Smooth muscle cell (in vitro differentiated cells): ENCODE data around the gene OSTC. TPM values are rescaled to one million over a fixed set of nuclear protein-coding genes. Genes with fewer than 3 reads are reported as not detected.

ENCODE experiments used
- DNase-seq: peaks from one replicate; lab custom pipeline; 2025; ENCODE audit not compliant: unreplicated experiment; lab: John Stamatoyannopoulos, UW
- H2AFZ ChIP-seq: fragments of 200-600 bp; sonication (generic); 2 replicates; pipeline ENCODE4 v1.6.0; 2016; ENCODE audit warnings: antibody characterized with exemption, low read depth, mild to moderate bottlenecking
- H3F3A ChIP-seq: fragments of 200-600 bp; sonication (generic); 2 replicates; pipeline ENCODE4 v1.6.0; 2017; ENCODE audit warnings: antibody characterized with exemption, low read depth
- H3K27ac ChIP-seq: fragments of 200-600 bp; sonication (generic); 2 replicates; pipeline ENCODE4 v1.5.1; 2016; ENCODE audit warnings: low read depth, mild to moderate bottlenecking
- H3K27me3 ChIP-seq: fragments of 200-600 bp; sonication (generic); 2 replicates; pipeline ENCODE4 v1.6.1; 2016; ENCODE audit warnings: low read depth, mild to moderate bottlenecking
- H3K36me3 ChIP-seq: fragments of 200-600 bp; sonication (generic); 2 replicates; pipeline ENCODE4 v1.5.1; 2016; ENCODE audit warnings: low read depth
- H3K4me1 ChIP-seq: fragments of 200-600 bp; sonication (generic); 2 replicates; pipeline ENCODE4 v1.5.1; 2016; ENCODE audit warnings: low read depth
- H3K4me2 ChIP-seq: fragments of 200-600 bp; sonication (generic); 2 replicates; pipeline ENCODE4 v1.6.0; 2016; ENCODE audit warnings: mild to moderate bottlenecking
- H3K4me3 ChIP-seq: fragments of 200-600 bp; sonication (generic); 2 replicates; pipeline ENCODE4 v1.5.1; 2016; ENCODE audit warnings: mild to moderate bottlenecking
- H3K79me2 ChIP-seq: fragments of 200-600 bp; sonication (generic); 2 replicates; pipeline ENCODE4 v1.6.0; 2016; ENCODE audit warnings: low read depth, mild to moderate bottlenecking
- H3K9ac ChIP-seq: fragments of 200-600 bp; sonication (generic); 2 replicates; pipeline ENCODE4 v1.6.0; 2016; ENCODE audit warnings: low read depth
- H3K9me3 ChIP-seq: fragments of 200-600 bp; sonication (generic); replicated peaks from 2 replicates; pipeline ENCODE4 v1.5.1; 2016; ENCODE audit warnings: low read depth
- H4K20me1 ChIP-seq: fragments of 200-600 bp; sonication (generic); 2 replicates; pipeline ENCODE4 v1.6.0; 2016; ENCODE audit warnings: low read depth
- CTCF ChIP-seq: fragments of 200-600 bp; sonication (generic); IDR thresholded peaks from 2 replicates; pipeline ENCODE4 v1.5.1; 2017; ENCODE audit warnings: borderline replicate concordance, mild to moderate bottlenecking, antibody characterized with exemption; ENCODE audit not compliant: insufficient read depth, poor library complexity, severe bottlenecking
- WGBS: methylation state at CpG from one replicate; pipeline ENCODE4 v1.1.7; 2016; ENCODE audit warnings: low lambda C conversion rate; 5-methylcytosine and 5-hydroxymethylcytosine counted together
- polyA plus RNA-seq: library from polyadenylated mRNA; unstranded; fragments of >200 nt; fragmentation: Nextera tagmentation; extraction: Ambion mirVana; gene quantifications from 2 replicates; pipeline ENCODE4 v1.2.1, GENCODE V29; 2016
- total RNA-seq: library from RNA; depleted of rRNA; stranded (reverse); fragments of >200 nt; gene quantifications from 2 replicates; pipeline ENCODE4 v1.2.3, GENCODE V29; 2014

OSTC gene
- total and polyA plus RNA-seq, 2 experiments from 2014 or later = 754 to 765 TPM

GRCh38 chr4:108602163-108602562 lies 48.2 kb upstream of the OSTC start:
- Histone ChIP-seq H3K79me2 (no peaks in the 10 kb centered on the region), H3K36me3 (no peaks in the 10 kb centered on the region), H3K9me3 (no peaks in the 10 kb centered on the region), H4K20me1 (no peaks in the 10 kb centered on the region), H3K27me3 (no peaks in the 10 kb centered on the region), H3F3A (no peaks in the 10 kb centered on the region), H3K4me1 (no peaks in the 10 kb centered on the region), H3K27ac (no peak overlapping the region), H3K9ac (no peak overlapping the region), H3K4me3 (no peak overlapping the region), H3K4me2 (no peak overlapping the region), H2AFZ (no peak overlapping the region)
- TF ChIP-seq CTCF = no peak
- 81% methylated on average over 3 of the region's 3 CpGs for WGBS
- no peak for DNase-seq

GRCh38 chr4:108607079-108607815 lies 43.2 kb upstream of the OSTC start:
- H3K4me3 ChIP-seq = no peak overlapping the region
- no peaks in the 10 kb centered on the region for H3K36me3 ChIP-seq
- no peaks in the 10 kb centered on the region for H3K9me3 ChIP-seq
- no peaks in the 10 kb centered on the region for H3K27me3 ChIP-seq
- peaks cover under 1% of the 10 kb centered on the region for H3K4me1 ChIP-seq
- H3K9ac ChIP-seq = no peak overlapping the region
- DNase-seq = no peak
- 80% methylated on average over 4 of the region's 4 CpGs for WGBS
- H2AFZ ChIP-seq = no peak overlapping the region
- H4K20me1 ChIP-seq = no peaks in the 10 kb centered on the region
- no peaks in the 10 kb centered on the region for H3F3A ChIP-seq
- no peak for TF ChIP-seq CTCF
- no peak overlapping the region for H3K27ac ChIP-seq
- no peaks in the 10 kb centered on the region for H3K79me2 ChIP-seq
- no peak overlapping the region for H3K4me2 ChIP-seq

- H4K20me1 ChIP-seq = no peaks in the 10 kb centered on the region
- H3K79me2 ChIP-seq = no peaks in the 10 kb centered on the region
- peaks cover 10% of the 10 kb centered on the region for H3K9me3 ChIP-seq
- H3F3A ChIP-seq = no peaks in the 10 kb centered on the region
- H2AFZ ChIP-seq = no peak overlapping the region
- H3K4me3 ChIP-seq = peak overlapping the region; percentile 34
- WGBS = 56% methylated on average over 10 of the region's 10 CpGs
- H3K4me2 ChIP-seq = peak overlapping the region; percentile 60
- TF ChIP-seq CTCF = peak; percentile 12
- no peak overlapping the region for H3K9ac ChIP-seq
- H3K36me3 ChIP-seq = no peaks in the 10 kb centered on the region
- DNase-seq = no peak
- peaks cover 6% of the 10 kb centered on the region for H3K4me1 ChIP-seq
- no peaks in the 10 kb centered on the region for H3K27me3 ChIP-seq
- H3K27ac ChIP-seq = no peak overlapping the region
These were observed 39.0 kb upstream of the OSTC start for GRCh38 chr4:108611365-108611764.

GRCh38 chr4:108612365-108612764 lies 38.0 kb upstream of the OSTC start:
- Histone ChIP-seq H3K9ac (no peak overlapping the region), H3K4me1 (peaks cover 6% of the 10 kb centered on the region), H3K27ac (no peak overlapping the region), H3K27me3 (no peaks in the 10 kb centered on the region), H4K20me1 (no peaks in the 10 kb centered on the region), H2AFZ (peak overlapping the region; percentile 66), H3K36me3 (no peaks in the 10 kb centered on the region), H3K4me2 (peak overlapping the region; percentile 39), H3F3A (no peaks in the 10 kb centered on the region), H3K4me3 (no peak overlapping the region), H3K79me2 (no peaks in the 10 kb centered on the region), H3K9me3 (peaks cover 10% of the 10 kb centered on the region)
- 51% methylated on average over 6 of the region's 6 CpGs for WGBS
- TF ChIP-seq CTCF = no peak
- no peak for DNase-seq
